Upper lobe of left lung (tissue), 4 donors: ENCODE data around the gene CANX.

ENCODE experiments used
- CTCF ChIP-seq, 6 experiments: fragments of 450-650 bp in 4 of 6; fragments of 200-600 bp in 2 of 6; sonication (generic) in 2 of 6; IDR thresholded peaks; one replicate each; pipeline ENCODE4 v1.5.1; 2016 to 2019; ENCODE audit warnings: antibody characterized with exemption in 6 of 6
- POLR2A ChIP-seq, 4 donors: fragments of 450-650 bp; IDR thresholded peaks; one replicate each; pipeline ENCODE4 v1.5.1; 2016 to 2017; ENCODE audit warnings: antibody characterized with exemption in 4 of 4, mild to moderate bottlenecking in 2 of 4
- POLR2AphosphoS5 ChIP-seq, 2 donors: sonication (generic); formaldehyde crosslinking; IDR thresholded peaks; one replicate each; pipeline ENCODE4 v1.5.1; 2017; ENCODE audit warnings: antibody characterized with exemption in 2 of 2

- TF ChIP-seq CTCF (IDR thresholded peaks at IDR 0.05): no peak
- TF ChIP-seq POLR2A (IDR thresholded peaks at IDR 0.05): no peak
- TF ChIP-seq POLR2AphosphoS5 (IDR thresholded peaks at IDR 0.05): no peak
Observed at GRCh38 chr5:179764056-179764455, 65.3 kb downstream of the CANX start.
